Body of pancreas (tissue), 4 donors: Measurements from ENCODE around the gene GALNT5. TPM values are rescaled to one million over a fixed set of nuclear protein-coding genes. Genes with fewer than 3 reads are reported as not detected.

Experiments
- ATAC-seq: fragments of 150-250 bp; one replicate; pipeline ENCODE4 v1.9.1; 2016
- DNase-seq, 4 donors: peaks; one replicate each; pipeline ENCODE4 v3.0.0-alpha.2; 2019
- H3K27ac ChIP-seq, 4 donors: fragments of 200-600 bp; sonication (generic); 1 replicate in 3 of 4; 2 replicates in 1 of 4; pipeline versions ENCODE4 v1.5.1 to v1.6.1; 2016 to 2019; ENCODE audit warnings: mild to moderate bottlenecking in 1 of 4, mixed read lengths in 1 of 4, moderate library complexity in 1 of 4
- H3K27me3 ChIP-seq, 2 donors: fragments of 200-600 bp; sonication (generic); one replicate each; pipeline ENCODE4 v1.6.0; 2016; ENCODE audit warnings: mild to moderate bottlenecking in 1 of 2
- H3K36me3 ChIP-seq, 2 donors: fragments of 200-600 bp; sonication (generic); replicated peaks in 1 of 2; 2 replicates each; pipeline ENCODE4 v1.5.1; 2016; ENCODE audit warnings: low read depth in 2 of 2; ENCODE audit not compliant: insufficient read depth in 1 of 2
- H3K4me1 ChIP-seq: fragments of 200-600 bp; sonication (generic); one replicate; pipeline ENCODE4 v1.6.0; 2016
- H3K4me3 ChIP-seq, 2 donors: fragments of 200-600 bp; sonication (generic); 1 replicate in 1 of 2; 2 replicates in 1 of 2; pipeline ENCODE4 v1.5.1; 2016 to 2019
- H3K9me3 ChIP-seq, 3 donors: fragments of 200-600 bp; sonication (generic); 1 replicate in 2 of 3; 2 replicates in 1 of 3; pipeline ENCODE4 v1.5.1; 2016
- CTCF ChIP-seq, 7 experiments: fragments of 450-650 bp in 4 of 7; fragments of 200-600 bp in 3 of 7; sonication (generic) in 3 of 7; IDR thresholded peaks; one replicate each; pipeline ENCODE4 v1.5.1; 2016 to 2019; ENCODE audit warnings: antibody characterized with exemption in 7 of 7
- POLR2A ChIP-seq, 3 donors: fragments of 450-650 bp; IDR thresholded peaks; one replicate each; pipeline ENCODE4 v1.6.1; 2016; ENCODE audit warnings: antibody characterized with exemption in 3 of 3, mild to moderate bottlenecking in 2 of 3
- WGBS, 2 donors: methylation state at CpG; one replicate each; pipeline ENCODE4 v1.1.5; 2017; 5-methylcytosine and 5-hydroxymethylcytosine counted together
- intact Hi-C: fragments of 100-400 bp; cut with DNase I; formaldehyde crosslinking; loops from one replicate; pipeline ENCODE4 v1.15.1; 2023
- total RNA-seq, 2 donors: library from RNA; depleted of rRNA; stranded (reverse); fragments of >200 nt; gene quantifications; one replicate each; pipeline ENCODE4 v1.1.0, GENCODE V29; 2016

GALNT5 gene
- total RNA-seq, 2 donors from 2014 or later, result 3.1 TPM; not detected in 1

- Histone ChIP-seq H3K4me3 (no peak overlapping the region), H3K36me3 (no peaks in the 10 kb centered on the region), H3K9me3 (no peaks in the 10 kb centered on the region), H3K27ac (no peak overlapping the region), H3K27me3 (no peaks in the 10 kb centered on the region), H3K4me1 (no peaks in the 10 kb centered on the region)
- no peak for DNase-seq
- 49 to 53% methylated on average over 3 of the region's 3 CpGs for WGBS, 2 donors
- intact Hi-C loops, result no loop called here
- no peak for ATAC-seq
- TF ChIP-seq CTCF (IDR thresholded peaks at IDR 0.05), result no peak
- TF ChIP-seq POLR2A (IDR thresholded peaks at IDR 0.05), result no peak
Observed at GRCh38 chr2:157238296-157238695, 19.2 kb upstream of the GALNT5 start.

- Histone ChIP-seq H3K4me3 (no peak overlapping the region), H3K27me3 (no peaks in the 10 kb centered on the region), H3K36me3 (no peaks in the 10 kb centered on the region), H3K9me3 (no peaks in the 10 kb centered on the region), H3K27ac (no peak overlapping the region), H3K4me1 (no peaks in the 10 kb centered on the region)
- TF ChIP-seq CTCF (IDR thresholded peaks at IDR 0.05), result no peak
- TF ChIP-seq POLR2A (IDR thresholded peaks at IDR 0.05), result no peak
- ATAC-seq (no peak), DNase-seq (no peak)
- intact Hi-C loops, result no loop called here
- WGBS, 2 donors, result 53 to 61% methylated on average over 4 of the region's 4 CpGs
Observed at GRCh38 chr2:157244691-157245090, 12.8 kb upstream of the GALNT5 start.

- H3K4me1 ChIP-seq, result no peaks in the 10 kb centered on the region
- H3K27ac ChIP-seq, result no peak overlapping the region
- intact Hi-C loops, result no loop called here
- ATAC-seq (no peak), DNase-seq (no peak)
- TF ChIP-seq CTCF (IDR thresholded peaks at IDR 0.05) (no peak), POLR2A (IDR thresholded peaks at IDR 0.05) (no peak)
- 51 to 58% methylated on average over 4 of the region's 4 CpGs for WGBS, 2 donors
- no peaks in the 10 kb centered on the region for H3K36me3 ChIP-seq
- H3K9me3 ChIP-seq, result no peaks in the 10 kb centered on the region
- no peaks in the 10 kb centered on the region for H3K27me3 ChIP-seq
- H3K4me3 ChIP-seq, result no peak overlapping the region
Observed at GRCh38 chr2:157245144-157245840, 12.2 kb upstream of the GALNT5 start.

- H3K27ac ChIP-seq, result no peak overlapping the region
- no peaks in the 10 kb centered on the region for H3K9me3 ChIP-seq
- no peaks in the 10 kb centered on the region for H3K27me3 ChIP-seq
- no peak overlapping the region for H3K4me3 ChIP-seq
- ATAC-seq (no peak), DNase-seq (no peak)
- no peaks in the 10 kb centered on the region for H3K36me3 ChIP-seq
- TF ChIP-seq POLR2A (IDR thresholded peaks at IDR 0.05) (no peak), CTCF (IDR thresholded peaks at IDR 0.05) (no peak)
- intact Hi-C loops, result no loop called here
- WGBS, 2 donors, result 52 to 54% methylated on average over 7 of the region's 7 CpGs
- H3K4me1 ChIP-seq, result no peaks in the 10 kb centered on the region
Observed at GRCh38 chr2:157245846-157246764, 11.4 kb upstream of the GALNT5 start.
